SK-N-SH (cell line): ENCODE measurements around the gene STX1B. TPM values are rescaled to one million over a fixed set of nuclear protein-coding genes. Genes with fewer than 3 reads are reported as not detected.

ENCODE experiments used
- CTCF ChIA-PET: fragments of 300-600, 350-600 bp; formaldehyde crosslinking; extraction: SDS; loops from one replicate; lab custom pipeline; 2021; lab: Yijun Ruan, JAX
- POLR2A ChIA-PET: fragments of 350-600 bp; sonication (Branson Sonifier 250); formaldehyde crosslinking; extraction: SDS; loops from one replicate; lab custom pipeline; 2020; ENCODE audit warnings: antibody characterized with exemption, inconsistent platforms; lab: Yijun Ruan, JAX
- DNase-seq: peaks from one replicate; pipeline ENCODE4 v3.0.0; 2012
- H2AFZ ChIP-seq: fragments of 200-600 bp; sonication (generic); 2 replicates; pipeline ENCODE4 v1.8.1; 2016; ENCODE audit warnings: antibody characterized with exemption, mild to moderate bottlenecking, low read depth
- H3F3A ChIP-seq: fragments of 200-600 bp; sonication (generic); replicated peaks from 2 replicates; pipeline ENCODE3; 2016; ENCODE audit warnings: antibody characterized with exemption, mild to moderate bottlenecking; ENCODE audit not compliant: insufficient read depth
- H3K27ac ChIP-seq, 2 experiments: fragments of 200-500 bp in 1 of 2; fragments of 200-600 bp in 1 of 2; sonication (Bioruptor generic) in 1 of 2; sonication (generic), shearing (Covaris generic) in 1 of 2; 2 replicates each; pipeline versions ENCODE4 v1.5.1 to v1.6.1; 2014 to 2016; ENCODE audit warnings: low read depth in 2 of 2, inconsistent platforms in 1 of 2, low read length in 1 of 2, mild to moderate bottlenecking in 1 of 2, mixed read lengths in 1 of 2
- H3K27me3 ChIP-seq: fragments of 200-600 bp; sonication (generic), shearing (Covaris generic); 2 replicates; pipeline ENCODE4 v1.6.1; 2016; ENCODE audit warnings: mixed run types; ENCODE audit not compliant: insufficient read depth
- H3K36me3 ChIP-seq, 2 experiments: fragments of 200-500 bp in 1 of 2; fragments of 200-600 bp in 1 of 2; sonication (Bioruptor generic) in 1 of 2; sonication (generic) in 1 of 2; replicated peaks in 1 of 2; 2 replicates each; pipeline versions ENCODE3 to v1.5.1; 2014 to 2016; ENCODE audit warnings: low read length in 1 of 2, mild to moderate bottlenecking in 1 of 2; ENCODE audit not compliant: insufficient read depth in 2 of 2, control insufficient read depth in 1 of 2
- H3K4me1 ChIP-seq, 2 experiments: fragments of 200-500 bp in 1 of 2; fragments of 200-600 bp in 1 of 2; sonication (Bioruptor generic) in 1 of 2; sonication (generic), shearing (Covaris generic) in 1 of 2; 2 replicates each; pipeline versions ENCODE4 v1.5.1 to v1.6.1; 2014 to 2016; ENCODE audit warnings: low read depth in 1 of 2, low read length in 1 of 2, mixed run types in 1 of 2; ENCODE audit not compliant: insufficient read depth in 2 of 2, control insufficient read depth in 1 of 2
- H3K4me2 ChIP-seq: fragments of 200-600 bp; sonication (generic), shearing (Covaris generic); 2 replicates; pipeline ENCODE4 v1.6.1; 2017; ENCODE audit warnings: mixed run types
- H3K4me3 ChIP-seq, 2 experiments: fragments of 200-500 bp in 1 of 2; fragments of 200-600 bp in 1 of 2; sonication (Bioruptor generic) in 1 of 2; sonication (generic), shearing (Covaris generic) in 1 of 2; 2 replicates each; pipeline versions ENCODE4 v1.5.1 to v1.8.1; 2014 to 2016; ENCODE audit warnings: low read depth in 2 of 2, inconsistent platforms in 1 of 2, low read length in 1 of 2, mild to moderate bottlenecking in 1 of 2, mixed read lengths in 1 of 2, moderate library complexity in 1 of 2
- H3K79me2 ChIP-seq: fragments of 200-600 bp; sonication (generic); 2 replicates; pipeline ENCODE4 v1.8.1; 2017; ENCODE audit warnings: mild to moderate bottlenecking; ENCODE audit not compliant: insufficient read depth
- H3K9ac ChIP-seq: fragments of 200-600 bp; sonication (generic); 2 replicates; pipeline ENCODE4 v1.6.1; 2017; ENCODE audit warnings: mixed run types
- H3K9me2 ChIP-seq: fragments of 200-600 bp; sonication (generic); 2 replicates; pipeline ENCODE4 v1.6.1; 2017; ENCODE audit warnings: mixed run types
- H3K9me3 ChIP-seq: fragments of 200-600 bp; sonication (generic); 2 replicates; pipeline ENCODE4 v1.6.1; 2017; ENCODE audit warnings: mixed run types, mild to moderate bottlenecking, moderate library complexity
- H4K20me1 ChIP-seq: fragments of 200-600 bp; sonication (generic); 2 replicates; pipeline ENCODE4 v1.6.1; 2017; ENCODE audit warnings: mild to moderate bottlenecking, mixed run types; ENCODE audit not compliant: insufficient read depth
- EP300 ChIP-seq, 2 experiments: IDR thresholded peaks; 2 replicates each; pipeline versions ENCODE4 v1.4.0 to v1.6.1; 2012; ENCODE audit warnings: borderline replicate concordance in 1 of 2, low read depth in 1 of 2, low read length in 1 of 2
- EZH2phosphoT487 ChIP-seq: fragments of 200-600 bp; sonication (generic); IDR thresholded peaks from 2 replicates; pipeline ENCODE4 v1.6.1; 2017; ENCODE audit warnings: low read depth, mixed run types, mild to moderate bottlenecking, antibody characterized with exemption, moderate library complexity, borderline replicate concordance
- FOSL2 ChIP-seq: IDR thresholded peaks from 2 replicates; pipeline ENCODE4 v1.4.0; 2012; ENCODE audit warnings: low read depth, mild to moderate bottlenecking, moderate library complexity, borderline replicate concordance
- GABPA ChIP-seq: IDR thresholded peaks from 2 replicates; pipeline ENCODE4 v1.4.0; 2012; ENCODE audit warnings: low read depth, mild to moderate bottlenecking
- MEF2A ChIP-seq: IDR thresholded peaks from 2 replicates; pipeline ENCODE4 v1.4.0; 2012; ENCODE audit warnings: low read depth, borderline replicate concordance
- MXI1 ChIP-seq: IDR thresholded peaks from 2 replicates; pipeline ENCODE4 v1.6.1; 2012; ENCODE audit warnings: mild to moderate bottlenecking, low read depth, low read length, improper control_type of control experiment
- NRF1 ChIP-seq: IDR thresholded peaks from 2 replicates; pipeline ENCODE4 v1.6.1; 2012; ENCODE audit warnings: low read depth, mild to moderate bottlenecking, low read length
- POLR2AphosphoS5 ChIP-seq: IDR thresholded peaks from 2 replicates; pipeline ENCODE4 v1.6.1; 2012; ENCODE audit warnings: low read depth, low read length
- RAD21 ChIP-seq: IDR thresholded peaks from 2 replicates; pipeline ENCODE4 v1.6.1; 2012; ENCODE audit warnings: mild to moderate bottlenecking, low read length
- RCOR1 ChIP-seq: fragments of 150-350 bp; IDR thresholded peaks from 2 replicates; pipeline ENCODE4 v1.6.1; 2017; ENCODE audit warnings: antibody characterized with exemption, low read length
- RFX5 ChIP-seq: IDR thresholded peaks from 2 replicates; pipeline ENCODE4 v1.6.1; 2012; ENCODE audit warnings: mild to moderate bottlenecking, improper control_type of control experiment, low read length
- SIN3A ChIP-seq: IDR thresholded peaks from 2 replicates; pipeline ENCODE4 v1.6.1; 2012; ENCODE audit warnings: low read depth, mild to moderate bottlenecking, low read length, moderate library complexity, borderline replicate concordance
- SMC3 ChIP-seq: IDR thresholded peaks from 2 replicates; pipeline ENCODE4 v1.6.1; 2012; ENCODE audit warnings: low read depth, low read length, improper control_type of control experiment
- TAF1 ChIP-seq: IDR thresholded peaks from 2 replicates; pipeline ENCODE4 v1.6.1; 2012; ENCODE audit warnings: low read depth, mild to moderate bottlenecking, low read length, moderate library complexity, borderline replicate concordance
- TCF12 ChIP-seq: IDR thresholded peaks from 2 replicates; pipeline ENCODE4 v1.4.0; 2012
- TEAD4 ChIP-seq: IDR thresholded peaks from 2 replicates; pipeline ENCODE4 v1.4.0; 2012; ENCODE audit warnings: mild to moderate bottlenecking, borderline replicate concordance; ENCODE audit not compliant: insufficient read depth
- YY1 ChIP-seq: IDR thresholded peaks from 2 replicates; pipeline ENCODE4 v1.4.0; 2012; ENCODE audit warnings: low read depth, mild to moderate bottlenecking
- WGBS: methylation state at CpG from one replicate; pipeline ENCODE4 v1.1.6; 2017; ENCODE audit warnings: low lambda C conversion rate; 5-methylcytosine and 5-hydroxymethylcytosine counted together
- polyA plus RNA-seq, 3 experiments: library from polyadenylated mRNA; depleted of rRNA; stranded (reverse); fragments of >200 nt; gene quantifications; 2 replicates each; pipeline ENCODE4 v1.2.3, GENCODE V29; 2012
- TF ChIP-seq, protein P1 (sequence below): fragments of 150-350 bp; IDR thresholded peaks from 2 replicates; pipeline ENCODE4 v1.6.1; 2016; ENCODE audit warnings: mild to moderate bottlenecking, low read depth, low read length
- TF ChIP-seq, protein P2 (sequence below): IDR thresholded peaks from 2 replicates; pipeline ENCODE4; 2012
- TF ChIP-seq, protein P3 (sequence below): fragments of 200-600 bp; sonication (generic); IDR thresholded peaks from 2 replicates; pipeline ENCODE4 v1.6.1; 2017; ENCODE audit warnings: antibody characterized with exemption, mild to moderate bottlenecking, moderate library complexity
- TF ChIP-seq, protein P4 (sequence below): IDR thresholded peaks from 2 replicates; pipeline ENCODE4 v1.6.1; 2012; ENCODE audit warnings: mild to moderate bottlenecking, low read depth, low read length, moderate library complexity

STX1B gene
- polyA plus RNA-seq, 1 of the 3 experiments (the other 2 are of a cell fraction): 21.2 TPM

DNA sequence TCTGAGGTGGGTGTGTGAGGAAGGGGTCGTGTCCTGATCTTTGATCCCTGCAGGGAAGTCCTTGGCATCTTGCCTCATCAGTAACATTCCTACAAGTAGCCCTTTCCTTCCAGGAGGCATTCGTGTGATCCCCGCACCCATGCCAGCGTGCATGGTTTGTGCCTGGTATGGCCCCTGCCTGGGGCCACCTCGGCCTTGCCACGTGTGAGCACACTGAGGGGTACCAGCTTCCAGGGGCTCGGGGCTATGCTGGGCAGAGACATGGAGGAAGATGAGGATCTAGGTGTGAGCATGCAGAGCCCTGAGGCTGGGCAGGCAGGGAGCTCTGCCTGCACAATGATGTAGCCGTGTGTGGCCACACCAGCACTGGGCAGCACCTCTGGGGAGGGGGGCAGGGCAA, 19.4 kb downstream of the STX1B start:
- no peaks in the 10 kb centered on the region for H3K9me3 ChIP-seq
- H3K27me3 ChIP-seq: no peaks in the 10 kb centered on the region
- no peak overlapping the region for H2AFZ ChIP-seq
- 71% methylated on average over 4 of the region's 8 CpGs for WGBS
- no peak overlapping the region for H3K4me2 ChIP-seq
- H3K9me2 ChIP-seq: no peaks in the 10 kb centered on the region
- DNase-seq: no peak
- H4K20me1 ChIP-seq: no peaks in the 10 kb centered on the region
- H3K4me1 ChIP-seq: peaks cover 0 to 5% of the 10 kb centered on the region in 2 experiments; a peak in 1 of 4 replicates
- H3K27ac ChIP-seq: no peak overlapping the region
- CTCF ChIA-PET: no interaction called here
- H3K4me3 ChIP-seq: no peak overlapping the region
- no peaks in the 10 kb centered on the region for H3F3A ChIP-seq
- TF ChIP-seq NRF1 (no peak), MXI1 (no peak), RFX5 (no peak), GABPA (no peak), EP300 (IDR thresholded peaks at IDR 0.05; ENCODE audit: borderline replicate concordance in 1 of 2, low read depth in 1 of 2, low read length in 1 of 2) (no peak), TAF1 (no peak), TCF12 (no peak), FOSL2 (no peak)
- TF ChIP-seq, protein P1, sequence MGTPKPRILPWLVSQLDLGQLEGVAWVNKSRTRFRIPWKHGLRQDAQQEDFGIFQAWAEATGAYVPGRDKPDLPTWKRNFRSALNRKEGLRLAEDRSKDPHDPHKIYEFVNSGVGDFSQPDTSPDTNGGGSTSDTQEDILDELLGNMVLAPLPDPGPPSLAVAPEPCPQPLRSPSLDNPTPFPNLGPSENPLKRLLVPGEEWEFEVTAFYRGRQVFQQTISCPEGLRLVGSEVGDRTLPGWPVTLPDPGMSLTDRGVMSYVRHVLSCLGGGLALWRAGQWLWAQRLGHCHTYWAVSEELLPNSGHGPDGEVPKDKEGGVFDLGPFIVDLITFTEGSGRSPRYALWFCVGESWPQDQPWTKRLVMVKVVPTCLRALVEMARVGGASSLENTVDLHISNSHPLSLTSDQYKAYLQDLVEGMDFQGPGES: no peak
- TF ChIP-seq, protein P2, sequence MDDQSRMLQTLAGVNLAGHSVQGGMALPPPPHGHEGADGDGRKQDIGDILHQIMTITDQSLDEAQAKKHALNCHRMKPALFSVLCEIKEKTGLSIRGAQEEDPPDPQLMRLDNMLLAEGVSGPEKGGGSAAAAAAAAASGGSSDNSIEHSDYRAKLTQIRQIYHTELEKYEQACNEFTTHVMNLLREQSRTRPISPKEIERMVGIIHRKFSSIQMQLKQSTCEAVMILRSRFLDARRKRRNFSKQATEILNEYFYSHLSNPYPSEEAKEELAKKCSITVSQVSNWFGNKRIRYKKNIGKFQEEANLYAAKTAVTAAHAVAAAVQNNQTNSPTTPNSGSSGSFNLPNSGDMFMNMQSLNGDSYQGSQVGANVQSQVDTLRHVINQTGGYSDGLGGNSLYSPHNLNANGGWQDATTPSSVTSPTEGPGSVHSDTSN: no peak
- H3K79me2 ChIP-seq: no peaks in the 10 kb centered on the region
- peaks cover 0 to 3% of the 10 kb centered on the region in 2 experiments for H3K36me3 ChIP-seq
- no peak overlapping the region for H3K9ac ChIP-seq
- POLR2A ChIA-PET: no interaction called here

DNA sequence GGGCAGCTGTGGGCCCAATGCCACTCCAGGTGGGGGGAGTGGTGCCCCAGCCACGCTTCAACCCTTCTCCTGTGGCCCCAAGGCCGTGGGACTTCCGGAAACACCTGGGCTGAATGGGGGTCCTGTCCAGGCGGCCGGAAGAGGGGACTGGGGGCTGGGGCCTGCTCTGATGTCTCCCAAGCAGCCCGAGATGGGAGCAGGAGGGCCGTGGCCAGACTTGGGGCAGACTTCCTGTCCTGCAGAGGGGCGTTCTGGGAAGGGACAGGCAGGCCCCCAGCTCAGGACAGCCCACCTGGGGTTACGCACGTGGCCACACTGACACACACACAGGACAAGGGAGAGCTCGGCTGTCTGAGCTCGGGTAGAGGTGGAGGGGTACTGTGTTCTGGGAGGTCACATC, 20.3 kb downstream of the STX1B start:
- H3K36me3 ChIP-seq: peaks cover 0 to 3% of the 10 kb centered on the region in 2 experiments
- 75% methylated on average over 7 of the region's 12 CpGs for WGBS
- no peaks in the 10 kb centered on the region for H3K27me3 ChIP-seq
- no peaks in the 10 kb centered on the region for H3K9me2 ChIP-seq
- H3K27ac ChIP-seq: no peak overlapping the region
- H3K9me3 ChIP-seq: no peaks in the 10 kb centered on the region
- no peaks in the 10 kb centered on the region for H4K20me1 ChIP-seq
- H3K4me2 ChIP-seq: no peak overlapping the region
- H2AFZ ChIP-seq: no peak overlapping the region
- H3K79me2 ChIP-seq: no peaks in the 10 kb centered on the region
- H3K4me3 ChIP-seq: no peak overlapping the region
- no peak for DNase-seq
- ChIA-PET POLR2A (no interaction called here), CTCF (interaction anchor here (1.0 kb wide), 1 partner anchor 152 kb away, joined by 3 read pairs; no protein-coding TSS in a partner anchor)
- no peak overlapping the region for H3K9ac ChIP-seq
- no peaks in the 10 kb centered on the region for H3F3A ChIP-seq
- peaks cover 5 to 12% of the 10 kb centered on the region in 2 experiments; a peak in 2 of 4 replicates for H3K4me1 ChIP-seq
- TF ChIP-seq EP300 (IDR thresholded peaks at IDR 0.05; ENCODE audit: borderline replicate concordance in 1 of 2, low read depth in 1 of 2, low read length in 1 of 2): no peak
- no peak for TF ChIP-seq YY1
- TF ChIP-seq TEAD4: no peak
- TF ChIP-seq, protein P3, sequence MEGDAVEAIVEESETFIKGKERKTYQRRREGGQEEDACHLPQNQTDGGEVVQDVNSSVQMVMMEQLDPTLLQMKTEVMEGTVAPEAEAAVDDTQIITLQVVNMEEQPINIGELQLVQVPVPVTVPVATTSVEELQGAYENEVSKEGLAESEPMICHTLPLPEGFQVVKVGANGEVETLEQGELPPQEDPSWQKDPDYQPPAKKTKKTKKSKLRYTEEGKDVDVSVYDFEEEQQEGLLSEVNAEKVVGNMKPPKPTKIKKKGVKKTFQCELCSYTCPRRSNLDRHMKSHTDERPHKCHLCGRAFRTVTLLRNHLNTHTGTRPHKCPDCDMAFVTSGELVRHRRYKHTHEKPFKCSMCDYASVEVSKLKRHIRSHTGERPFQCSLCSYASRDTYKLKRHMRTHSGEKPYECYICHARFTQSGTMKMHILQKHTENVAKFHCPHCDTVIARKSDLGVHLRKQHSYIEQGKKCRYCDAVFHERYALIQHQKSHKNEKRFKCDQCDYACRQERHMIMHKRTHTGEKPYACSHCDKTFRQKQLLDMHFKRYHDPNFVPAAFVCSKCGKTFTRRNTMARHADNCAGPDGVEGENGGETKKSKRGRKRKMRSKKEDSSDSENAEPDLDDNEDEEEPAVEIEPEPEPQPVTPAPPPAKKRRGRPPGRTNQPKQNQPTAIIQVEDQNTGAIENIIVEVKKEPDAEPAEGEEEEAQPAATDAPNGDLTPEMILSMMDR: no peak
- TF ChIP-seq GABPA: no peak
- TF ChIP-seq MEF2A: no peak
- TF ChIP-seq SMC3: no peak
- no peak for TF ChIP-seq RCOR1
- TF ChIP-seq SIN3A: no peak
- TF ChIP-seq EZH2phosphoT487: no peak
- no peak for TF ChIP-seq POLR2AphosphoS5
- TF ChIP-seq, protein P4, sequence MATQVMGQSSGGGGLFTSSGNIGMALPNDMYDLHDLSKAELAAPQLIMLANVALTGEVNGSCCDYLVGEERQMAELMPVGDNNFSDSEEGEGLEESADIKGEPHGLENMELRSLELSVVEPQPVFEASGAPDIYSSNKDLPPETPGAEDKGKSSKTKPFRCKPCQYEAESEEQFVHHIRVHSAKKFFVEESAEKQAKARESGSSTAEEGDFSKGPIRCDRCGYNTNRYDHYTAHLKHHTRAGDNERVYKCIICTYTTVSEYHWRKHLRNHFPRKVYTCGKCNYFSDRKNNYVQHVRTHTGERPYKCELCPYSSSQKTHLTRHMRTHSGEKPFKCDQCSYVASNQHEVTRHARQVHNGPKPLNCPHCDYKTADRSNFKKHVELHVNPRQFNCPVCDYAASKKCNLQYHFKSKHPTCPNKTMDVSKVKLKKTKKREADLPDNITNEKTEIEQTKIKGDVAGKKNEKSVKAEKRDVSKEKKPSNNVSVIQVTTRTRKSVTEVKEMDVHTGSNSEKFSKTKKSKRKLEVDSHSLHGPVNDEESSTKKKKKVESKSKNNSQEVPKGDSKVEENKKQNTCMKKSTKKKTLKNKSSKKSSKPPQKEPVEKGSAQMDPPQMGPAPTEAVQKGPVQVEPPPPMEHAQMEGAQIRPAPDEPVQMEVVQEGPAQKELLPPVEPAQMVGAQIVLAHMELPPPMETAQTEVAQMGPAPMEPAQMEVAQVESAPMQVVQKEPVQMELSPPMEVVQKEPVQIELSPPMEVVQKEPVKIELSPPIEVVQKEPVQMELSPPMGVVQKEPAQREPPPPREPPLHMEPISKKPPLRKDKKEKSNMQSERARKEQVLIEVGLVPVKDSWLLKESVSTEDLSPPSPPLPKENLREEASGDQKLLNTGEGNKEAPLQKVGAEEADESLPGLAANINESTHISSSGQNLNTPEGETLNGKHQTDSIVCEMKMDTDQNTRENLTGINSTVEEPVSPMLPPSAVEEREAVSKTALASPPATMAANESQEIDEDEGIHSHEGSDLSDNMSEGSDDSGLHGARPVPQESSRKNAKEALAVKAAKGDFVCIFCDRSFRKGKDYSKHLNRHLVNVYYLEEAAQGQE: no peak
- no peak for TF ChIP-seq RAD21
